IPS-20b (cell line): ENCODE results near the gene PHF11.
A peak's percentile ranks its signal among the peaks of the same experiment; 100 is the strongest.

Experiments
- H3K27ac ChIP-seq: one replicate; pipeline ENCODE4 v1.5.1; 2013; ENCODE audit warnings: low read length
- H3K27me3 ChIP-seq: 2 replicates; pipeline ENCODE4 v1.6.1; 2013; ENCODE audit warnings: mild to moderate bottlenecking, low read length, inconsistent platforms; ENCODE audit not compliant: insufficient read depth
- H3K36me3 ChIP-seq: 2 replicates; pipeline ENCODE4 v1.6.1; 2013; ENCODE audit warnings: low read depth, mild to moderate bottlenecking, inconsistent platforms, low read length, moderate library complexity; ENCODE audit not compliant: insufficient read depth
- H3K4me1 ChIP-seq: 2 replicates; pipeline ENCODE4 v1.6.1; 2013; ENCODE audit warnings: mild to moderate bottlenecking, control low read depth, inconsistent platforms, low read length, moderate library complexity; ENCODE audit not compliant: insufficient read depth
- H3K4me3 ChIP-seq: 2 replicates; pipeline ENCODE4 v1.5.1; 2013; ENCODE audit warnings: mild to moderate bottlenecking, low read length, inconsistent platforms
- H3K9ac ChIP-seq: 2 replicates; pipeline ENCODE4 v1.6.1; 2013; ENCODE audit warnings: low read depth, mild to moderate bottlenecking, inconsistent platforms, low read length, moderate library complexity
- H3K9me3 ChIP-seq: 2 replicates; pipeline ENCODE4 v1.6.1; 2013; ENCODE audit warnings: mild to moderate bottlenecking, low read depth, low read length, inconsistent platforms; ENCODE audit not compliant: insufficient read depth

Gene PHF11

GRCh38 chr13:49495783-49496762, at the start of gene PHF11:
Gene PHF11, plus strand, starts transcription at chr13:49495953. Its CDS starts 49 bp downstream, at chr13:49496002.
- Histone ChIP-seq H3K27me3 (no peaks in the 10 kb centered on the region), H3K4me1 (no peaks in the 10 kb centered on the region), H3K27ac (peak within 1 kb of the TSS; percentile 77), H3K36me3 (no peaks in the 10 kb centered on the region), H3K9me3 (no peaks in the 10 kb centered on the region), H3K4me3 (peak within 1 kb of the TSS; percentile 84), H3K9ac (peak within 1 kb of the TSS; percentile 83)

DNA sequence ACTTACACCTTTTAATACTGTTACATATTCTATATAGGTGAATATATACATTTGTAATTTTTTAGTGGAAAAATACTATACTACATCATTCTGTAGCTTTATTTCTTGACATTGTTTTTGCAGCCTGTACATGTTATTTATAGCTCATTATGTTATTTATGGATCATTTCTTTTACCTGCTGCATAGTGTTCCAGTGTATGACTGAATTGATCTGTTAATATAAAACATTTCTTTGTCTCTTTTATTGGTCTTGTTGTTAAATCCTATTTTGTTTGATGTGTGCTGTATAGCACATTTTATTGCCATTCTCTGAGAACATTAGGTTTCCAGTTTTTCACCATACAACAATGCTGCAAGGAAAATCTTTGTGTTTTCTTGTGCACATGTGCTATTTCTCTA, 49.3 kb upstream of the PHF11 start:
- Histone ChIP-seq H3K27me3 (no peaks in the 10 kb centered on the region), H3K9ac (no peak overlapping the region), H3K9me3 (no peaks in the 10 kb centered on the region), H3K27ac (no peak overlapping the region), H3K4me3 (no peak overlapping the region), H3K36me3 (no peaks in the 10 kb centered on the region), H3K4me1 (peaks cover 4% of the 10 kb centered on the region; the same call in 1 of the 2 replicates)

DNA sequence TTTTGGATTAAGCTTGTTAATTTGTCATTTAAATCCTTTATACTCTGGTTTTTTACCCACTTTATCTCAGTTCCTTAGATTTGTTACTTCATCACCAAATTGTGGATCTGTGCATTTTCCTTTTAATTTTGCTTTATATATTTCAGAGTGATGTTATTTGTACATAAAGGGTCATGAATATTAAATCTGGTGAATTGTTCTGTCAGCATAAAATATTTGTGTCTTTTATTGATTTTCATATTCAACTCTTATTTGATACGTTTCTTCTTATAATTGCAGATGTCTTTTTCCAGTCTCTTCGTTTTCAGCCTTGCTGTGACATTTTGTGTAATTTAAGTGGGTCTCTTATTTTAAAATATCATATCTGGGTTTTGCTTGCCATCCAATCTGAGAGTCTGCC, 47.0 kb upstream of the PHF11 start:
- no peaks in the 10 kb centered on the region for H3K9me3 ChIP-seq
- H3K4me1 ChIP-seq, result peaks cover 4% of the 10 kb centered on the region; the same call in 1 of the 2 replicates

GRCh38 chr13:49450105-49450819, 45.5 kb upstream of the PHF11 start:
- Histone ChIP-seq H3K27ac (no peak overlapping the region), H3K27me3 (no peaks in the 10 kb centered on the region), H3K4me3 (no peak overlapping the region), H3K9ac (no peak overlapping the region), H3K4me1 (0 out of 2 replicates have a peak, but pooled peaks cover under 1% of the 10 kb centered on the region), H3K36me3 (no peaks in the 10 kb centered on the region), H3K9me3 (no peaks in the 10 kb centered on the region)

More for the DNA sequence above, 47.0 kb upstream of the PHF11 start:
- H3K9ac ChIP-seq, result no peak overlapping the region
- no peak overlapping the region for H3K4me3 ChIP-seq
- no peaks in the 10 kb centered on the region for H3K27me3 ChIP-seq
- no peaks in the 10 kb centered on the region for H3K36me3 ChIP-seq
- H3K27ac ChIP-seq, result no peak overlapping the region

GRCh38 chr13:49452725-49453457, 42.9 kb upstream of the PHF11 start:
- Histone ChIP-seq H3K9ac (no peak overlapping the region), H3K9me3 (no peaks in the 10 kb centered on the region), H3K36me3 (no peaks in the 10 kb centered on the region), H3K27me3 (no peaks in the 10 kb centered on the region), H3K4me3 (no peak overlapping the region), H3K27ac (no peak overlapping the region), H3K4me1 (no peaks in the 10 kb centered on the region)

DNA sequence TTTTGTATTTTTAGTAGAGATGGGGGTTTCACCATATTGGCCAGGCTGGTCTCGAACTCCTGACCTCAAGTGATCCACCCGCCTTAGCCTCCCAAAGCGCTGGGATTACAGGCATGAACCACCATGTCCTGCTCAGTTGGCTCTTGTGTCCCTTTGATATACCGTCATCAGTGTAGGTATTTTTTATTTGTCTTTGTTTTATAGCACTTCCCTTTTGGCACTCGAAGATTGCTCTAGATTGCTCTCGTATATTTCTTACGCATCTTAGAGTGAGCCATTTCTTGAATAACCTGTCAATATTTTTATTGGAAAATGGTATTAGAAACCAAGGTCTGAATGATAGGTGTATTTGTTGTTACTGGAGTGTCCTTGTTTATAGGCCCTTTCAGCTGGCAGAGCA, 42.3 kb upstream of the PHF11 start:
- H3K27me3 ChIP-seq, result no peaks in the 10 kb centered on the region
- no peak overlapping the region for H3K9ac ChIP-seq
- no peak overlapping the region for H3K27ac ChIP-seq
- H3K36me3 ChIP-seq, result no peaks in the 10 kb centered on the region
- no peak overlapping the region for H3K4me3 ChIP-seq
- no peaks in the 10 kb centered on the region for H3K9me3 ChIP-seq
- no peaks in the 10 kb centered on the region for H3K4me1 ChIP-seq

GRCh38 chr13:49454388-49455006, 41.3 kb upstream of the PHF11 start:
- no peak overlapping the region for H3K4me3 ChIP-seq
- H3K27me3 ChIP-seq, result no peaks in the 10 kb centered on the region
- no peak overlapping the region for H3K27ac ChIP-seq
- H3K36me3 ChIP-seq, result no peaks in the 10 kb centered on the region
- no peaks in the 10 kb centered on the region for H3K9me3 ChIP-seq
- no peaks in the 10 kb centered on the region for H3K4me1 ChIP-seq
- H3K9ac ChIP-seq, result no peak overlapping the region

GRCh38 chr13:49455007-49455398, 40.8 kb upstream of the PHF11 start:
- Histone ChIP-seq H3K9me3 (no peaks in the 10 kb centered on the region), H3K27me3 (no peaks in the 10 kb centered on the region), H3K4me1 (no peaks in the 10 kb centered on the region), H3K27ac (no peak overlapping the region), H3K4me3 (no peak overlapping the region), H3K36me3 (no peaks in the 10 kb centered on the region), H3K9ac (no peak overlapping the region)

DNA sequence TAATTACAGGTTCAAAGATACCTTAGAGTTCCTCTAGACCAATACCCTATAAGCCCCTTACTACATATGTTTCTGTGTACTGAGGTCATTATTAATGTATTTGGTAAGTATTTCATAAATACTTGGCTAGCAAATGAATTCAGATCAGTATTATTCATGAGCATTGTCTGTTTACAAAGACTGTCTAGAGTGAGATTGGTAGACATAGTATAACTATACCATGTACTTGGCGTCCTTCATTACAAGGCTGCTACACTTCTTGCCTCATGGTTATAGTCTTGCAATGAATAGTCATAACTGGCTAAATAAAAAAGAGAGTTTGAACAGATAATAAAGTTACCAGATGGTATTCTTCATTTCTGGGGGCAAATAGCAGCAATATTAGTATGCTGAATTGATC, 39.6 kb upstream of the PHF11 start:
- Histone ChIP-seq H3K27me3 (no peaks in the 10 kb centered on the region), H3K36me3 (peaks cover 4% of the 10 kb centered on the region; the same call in 1 of the 2 replicates), H3K9ac (no peak overlapping the region), H3K27ac (no peak overlapping the region), H3K4me3 (no peak overlapping the region), H3K4me1 (no peaks in the 10 kb centered on the region), H3K9me3 (no peaks in the 10 kb centered on the region)

DNA sequence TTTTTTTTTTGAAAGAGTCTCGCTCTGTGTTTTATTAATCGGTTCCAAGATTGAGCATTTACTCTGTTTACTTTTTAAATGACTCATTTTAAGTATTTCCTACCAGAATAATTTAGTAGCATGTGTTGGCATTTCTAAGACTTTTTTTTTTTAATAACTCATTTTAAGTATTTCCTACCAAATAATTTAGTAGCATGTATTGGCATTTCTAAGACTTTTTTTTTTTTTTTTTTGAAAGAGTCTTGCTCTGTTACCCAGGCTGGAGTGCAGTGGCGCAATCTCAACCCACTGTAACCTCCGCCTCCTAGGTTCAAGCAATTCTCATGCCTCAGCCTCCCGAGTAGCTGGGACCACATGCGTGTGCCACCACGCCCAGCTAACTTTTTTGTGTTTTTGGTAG, 38.5 kb upstream of the PHF11 start:
- Histone ChIP-seq H3K27me3 (no peaks in the 10 kb centered on the region), H3K4me3 (no peak overlapping the region), H3K4me1 (no peaks in the 10 kb centered on the region), H3K9me3 (peaks cover 4% of the 10 kb centered on the region; the same call in 1 of the 2 replicates), H3K9ac (no peak overlapping the region), H3K27ac (no peak overlapping the region), H3K36me3 (peaks cover 15% of the 10 kb centered on the region)

DNA sequence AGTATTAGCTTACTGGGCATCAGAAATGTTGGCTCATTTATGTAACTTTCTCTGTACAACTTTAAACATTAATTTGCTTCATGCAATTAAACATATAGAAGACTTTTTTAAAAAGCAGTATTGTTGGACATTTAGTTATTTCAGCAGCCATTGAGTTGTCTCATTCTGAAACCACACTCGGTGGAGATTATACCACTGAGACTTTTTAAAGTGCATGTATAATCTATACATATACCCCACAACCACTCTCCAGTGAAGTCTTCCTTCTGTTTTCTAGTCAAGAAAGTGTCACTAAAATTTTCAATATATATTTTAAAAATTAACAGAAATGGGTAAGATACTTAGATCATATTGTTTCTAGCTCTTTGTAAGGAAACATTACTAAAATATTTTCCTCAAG, 36.2 kb upstream of the PHF11 start:
- H3K9ac ChIP-seq, result no peak overlapping the region
- H3K27ac ChIP-seq, result no peak overlapping the region
- no peak overlapping the region for H3K4me3 ChIP-seq
- no peaks in the 10 kb centered on the region for H3K27me3 ChIP-seq
- peaks cover 29% of the 10 kb centered on the region for H3K36me3 ChIP-seq
- no peaks in the 10 kb centered on the region for H3K4me1 ChIP-seq
- peaks cover 25% of the 10 kb centered on the region for H3K9me3 ChIP-seq
